Kidney (tissue), 14 donors: ENCODE measurements around the gene NDUFAF4. TPM values are rescaled to one million over a fixed set of nuclear protein-coding genes. Genes with fewer than 3 reads are reported as not detected.

ENCODE experiments used
- DNase-seq, 5 donors: peaks; one replicate each; pipeline ENCODE4 v3.0.0-alpha.2; 2013 to 2020
- FAIRE-seq: peaks from 2 replicates; lab custom pipeline; 2012; peaks lifted over from hg19 to GRCh38; lab: Jason Lieb, UNC
- H3K27ac ChIP-seq, 2 donors: one replicate each; pipeline ENCODE4 v1.7.0; 2013; ENCODE audit warnings: low read depth in 2 of 2, low read length in 2 of 2, inconsistent platforms in 1 of 2
- H3K27me3 ChIP-seq: one replicate; pipeline ENCODE4 v1.7.1; 2013; ENCODE audit warnings: low read length, inconsistent platforms; ENCODE audit not compliant: control insufficient read depth, insufficient read depth
- H3K36me3 ChIP-seq, 3 donors: one replicate each; pipeline versions ENCODE4 v1.7.0 to v1.7.1; 2013; ENCODE audit warnings: low read length in 3 of 3, control low read depth in 1 of 3, inconsistent platforms in 1 of 3; ENCODE audit not compliant: insufficient read depth in 3 of 3, control insufficient read depth in 2 of 3
- H3K4me1 ChIP-seq, 3 donors: one replicate each; pipeline versions ENCODE4 v1.7.0 to v1.7.1; 2013; ENCODE audit warnings: low read length in 3 of 3, inconsistent platforms in 1 of 3, low read depth in 1 of 3; ENCODE audit not compliant: control insufficient read depth in 2 of 3, insufficient read depth in 2 of 3
- H3K4me3 ChIP-seq, 3 donors: one replicate each; pipeline versions ENCODE4 v1.7.0 to v1.8.1; 2013; ENCODE audit warnings: low read length in 3 of 3, control low read depth in 1 of 3, inconsistent platforms in 1 of 3
- H3K9ac ChIP-seq, 3 donors: one replicate each; pipeline versions ENCODE4 v1.7.0 to v1.7.1; 2013; ENCODE audit warnings: low read length in 3 of 3, control low read depth in 1 of 3, inconsistent platforms in 1 of 3
- H3K9me3 ChIP-seq, 3 donors: one replicate each; pipeline versions ENCODE4 v1.7.0 to v1.7.1; 2013; ENCODE audit warnings: low read length in 3 of 3, control low read depth in 1 of 3, inconsistent platforms in 1 of 3; ENCODE audit not compliant: control insufficient read depth in 2 of 3, insufficient read depth in 1 of 3
- intact Hi-C: fragments of 100-400 bp; cut with DNase I; formaldehyde crosslinking; loops from one replicate; pipeline ENCODE4 v1.11.1; 2022
- polyA plus RNA-seq: library from polyadenylated mRNA; stranded (reverse); fragments of 350-450 nt; fragmentation: Illumina TruSeq; extraction: RNeasy Lipid Tissue Mini Kit (QIAGEN cat#74804); gene quantifications from one replicate; pipeline ENCODE4 v1.2.3, GENCODE V29; 2014; ENCODE audit warnings: low read depth, low replicate concordance; ENCODE audit not compliant: insufficient read depth
- total RNA-seq: library from RNA; stranded (reverse); fragmentation: NEBNext Ultra II Directional; extraction: Animal tissue kit (Norgen Biotek cat#: 25700); gene quantifications from one replicate; pipeline ENCODE4 v1.2.1, GENCODE V29; 2021
- TF ChIP-seq, protein P1 (sequence below): IDR thresholded peaks from 3 replicates; pipeline ENCODE4 v1.5.1; 2012; ENCODE audit warnings: mild to moderate bottlenecking, moderate library complexity, borderline replicate concordance; ENCODE audit not compliant: insufficient read depth; ENCODE audit errors: extremely low read depth
- donor health status: control.
- donor health status: control.
- donor health status: control.
- donor health status: control.
- donor health status: control.
- donor health status: DM: yes; HTN: yes; CAD: no.
- donor health status: Normal renal cell carcinoma (clear cell type).

NDUFAF4 gene
- total and polyA plus RNA-seq, 2 donors from 2014 or later: 22.9 to 81.5 TPM

DNA sequence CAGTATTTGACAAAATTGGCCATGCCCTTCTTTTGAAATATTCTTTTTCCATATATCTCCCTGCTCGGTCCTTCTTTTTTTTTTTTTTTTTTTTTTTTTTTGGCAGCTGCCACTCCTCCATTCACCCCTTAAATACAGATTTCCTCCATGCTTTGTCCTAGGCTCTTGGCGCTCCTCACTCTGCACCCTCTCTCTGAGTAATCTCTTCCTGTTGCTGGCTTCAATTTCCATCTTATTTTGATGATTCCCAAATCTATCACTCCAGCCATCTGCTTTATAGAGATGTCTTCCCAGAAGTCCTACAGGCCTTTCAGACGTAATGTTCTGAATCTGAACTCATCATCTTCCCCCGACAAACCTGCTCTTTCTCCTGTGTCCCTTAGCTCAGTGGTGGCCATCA, 14.1 kb upstream of the NDUFAF4 start:
- DNase-seq (no peak), FAIRE-seq (no peak)
- Histone ChIP-seq H3K9ac (no peak overlapping the region), H3K27ac (no peak overlapping the region), H3K27me3 (no peaks in the 10 kb centered on the region), H3K4me3 (no peak overlapping the region), H3K4me1 (peaks cover 0 to 4% (median 0%) of the 10 kb centered on the region in 3 donors), H3K9me3 (no peaks in the 10 kb centered on the region), H3K36me3 (no peaks in the 10 kb centered on the region)
- TF ChIP-seq, protein P1, sequence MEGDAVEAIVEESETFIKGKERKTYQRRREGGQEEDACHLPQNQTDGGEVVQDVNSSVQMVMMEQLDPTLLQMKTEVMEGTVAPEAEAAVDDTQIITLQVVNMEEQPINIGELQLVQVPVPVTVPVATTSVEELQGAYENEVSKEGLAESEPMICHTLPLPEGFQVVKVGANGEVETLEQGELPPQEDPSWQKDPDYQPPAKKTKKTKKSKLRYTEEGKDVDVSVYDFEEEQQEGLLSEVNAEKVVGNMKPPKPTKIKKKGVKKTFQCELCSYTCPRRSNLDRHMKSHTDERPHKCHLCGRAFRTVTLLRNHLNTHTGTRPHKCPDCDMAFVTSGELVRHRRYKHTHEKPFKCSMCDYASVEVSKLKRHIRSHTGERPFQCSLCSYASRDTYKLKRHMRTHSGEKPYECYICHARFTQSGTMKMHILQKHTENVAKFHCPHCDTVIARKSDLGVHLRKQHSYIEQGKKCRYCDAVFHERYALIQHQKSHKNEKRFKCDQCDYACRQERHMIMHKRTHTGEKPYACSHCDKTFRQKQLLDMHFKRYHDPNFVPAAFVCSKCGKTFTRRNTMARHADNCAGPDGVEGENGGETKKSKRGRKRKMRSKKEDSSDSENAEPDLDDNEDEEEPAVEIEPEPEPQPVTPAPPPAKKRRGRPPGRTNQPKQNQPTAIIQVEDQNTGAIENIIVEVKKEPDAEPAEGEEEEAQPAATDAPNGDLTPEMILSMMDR: no peak
- intact Hi-C loops: no loop called here

DNA sequence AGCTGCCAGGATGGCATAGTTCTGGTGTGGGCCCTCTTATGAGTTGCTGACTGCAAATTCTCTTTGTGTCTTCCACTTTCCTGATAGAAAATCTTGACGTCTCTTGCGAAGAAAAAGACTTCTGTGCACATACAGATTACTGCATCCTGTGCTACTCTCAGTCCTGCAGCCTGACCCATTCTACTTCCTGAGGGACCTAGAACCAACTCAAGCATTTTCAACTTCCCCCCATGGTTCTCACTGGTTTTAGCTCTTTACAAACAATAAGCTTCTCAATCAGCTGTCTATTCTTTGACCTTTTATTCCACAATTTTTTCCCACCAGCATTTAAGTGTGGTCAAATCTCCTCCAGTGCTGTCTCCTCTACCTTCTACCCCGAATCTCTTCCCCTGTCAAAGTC, 13.5 kb upstream of the NDUFAF4 start:
- Histone ChIP-seq H3K27ac (no peak overlapping the region), H3K4me3 (no peak overlapping the region), H3K4me1 (peaks cover 0 to 4% (median 0%) of the 10 kb centered on the region in 3 donors), H3K27me3 (no peaks in the 10 kb centered on the region), H3K9ac (no peak overlapping the region), H3K36me3 (no peaks in the 10 kb centered on the region), H3K9me3 (no peaks in the 10 kb centered on the region)
- no peak for FAIRE-seq
- intact Hi-C loops: no loop called here
- no peak for DNase-seq
- TF ChIP-seq, protein P1: no peak

DNA sequence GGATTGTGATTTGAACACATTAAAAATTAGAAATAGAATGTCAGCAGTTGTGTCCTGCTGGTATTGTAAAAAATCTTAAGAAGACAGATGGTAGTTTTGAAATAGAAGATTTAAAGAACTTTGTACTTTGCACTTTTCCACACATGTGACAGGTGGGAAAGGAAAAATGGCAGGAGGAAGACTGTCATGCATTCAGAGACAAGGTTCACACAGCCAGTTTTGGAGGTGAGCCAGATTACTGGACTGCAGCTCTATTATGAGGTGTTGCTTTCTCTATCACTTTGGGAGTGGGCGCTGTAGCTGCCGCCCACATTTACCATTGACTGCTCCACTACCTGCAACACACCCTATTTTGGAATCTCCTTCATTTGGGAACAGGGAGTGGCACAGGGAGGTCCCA, 12.1 kb upstream of the NDUFAF4 start:
- Histone ChIP-seq H3K4me1 (peaks cover 0 to 4% (median 0%) of the 10 kb centered on the region in 3 donors), H3K36me3 (no peaks in the 10 kb centered on the region), H3K4me3 (no peak overlapping the region), H3K27ac (no peak overlapping the region), H3K9me3 (no peaks in the 10 kb centered on the region), H3K9ac (no peak overlapping the region), H3K27me3 (no peaks in the 10 kb centered on the region)
- FAIRE-seq (no peak), DNase-seq (peak in 1 of 5 donors; percentile 15)
- intact Hi-C loops: no loop called here
- TF ChIP-seq, protein P1: no peak

DNA sequence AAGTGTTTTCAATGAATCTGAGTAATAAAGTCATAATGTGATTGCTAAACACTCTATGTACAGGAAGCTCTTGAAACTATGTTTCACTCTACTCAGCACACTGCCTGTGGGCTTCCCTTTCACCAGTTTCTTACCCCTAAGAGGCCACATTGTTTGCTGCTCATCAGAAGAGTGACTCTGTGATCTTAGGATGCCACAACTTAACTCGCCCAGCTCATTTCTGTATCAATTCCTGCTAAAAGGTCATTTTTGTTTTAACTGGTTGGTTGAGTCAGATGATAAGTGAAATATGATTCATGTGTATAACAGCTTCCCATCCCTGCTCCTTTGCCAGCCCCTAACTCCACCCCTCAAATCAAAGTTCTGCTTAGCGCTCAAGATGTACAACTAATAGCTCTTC, 9.8 kb upstream of the NDUFAF4 start:
- TF ChIP-seq, protein P1: no peak
- H3K4me1 ChIP-seq: peaks cover 0 to 4% (median 0%) of the 10 kb centered on the region in 3 donors
- H3K27me3 ChIP-seq: no peaks in the 10 kb centered on the region
- intact Hi-C loops: no loop called here
- H3K27ac ChIP-seq: no peak overlapping the region
- no peaks in the 10 kb centered on the region for H3K9me3 ChIP-seq
- H3K36me3 ChIP-seq: no peaks in the 10 kb centered on the region
- DNase-seq: no peak
- no peak overlapping the region for H3K4me3 ChIP-seq
- H3K9ac ChIP-seq: no peak overlapping the region
- FAIRE-seq: no peak
